ENCODE data around the gene NOX4.

DNA sequence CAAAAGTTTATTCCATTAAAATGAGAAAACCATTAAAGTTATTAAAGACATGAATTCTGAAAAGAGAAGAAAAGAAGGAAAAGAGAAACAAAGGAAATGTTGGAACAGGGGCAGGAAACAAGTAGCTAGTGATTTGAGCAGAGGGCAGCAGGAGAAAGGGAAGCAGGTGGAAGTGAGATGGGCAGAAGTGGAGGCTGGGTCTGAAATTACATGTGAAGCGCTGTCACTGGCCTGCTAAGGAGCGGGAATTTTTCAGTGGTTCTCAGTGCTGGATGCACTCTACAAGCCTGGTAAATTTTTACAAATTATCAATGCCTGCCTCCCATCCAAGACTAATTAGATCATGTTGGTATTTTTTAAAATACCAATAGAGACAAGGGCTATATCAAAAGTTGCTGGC is 48.4 kb downstream of the NOX4 start:
- no peak for TF ChIP-seq EZH2 (IDR thresholded peaks at IDR 0.05; ENCODE audit: low read depth, low read length, severe bottlenecking)
- no peak for TF ChIP-seq CBX5 (IDR thresholded peaks at IDR 0.05; ENCODE audit: low read depth, low read length)
- TF ChIP-seq, protein P1, sequence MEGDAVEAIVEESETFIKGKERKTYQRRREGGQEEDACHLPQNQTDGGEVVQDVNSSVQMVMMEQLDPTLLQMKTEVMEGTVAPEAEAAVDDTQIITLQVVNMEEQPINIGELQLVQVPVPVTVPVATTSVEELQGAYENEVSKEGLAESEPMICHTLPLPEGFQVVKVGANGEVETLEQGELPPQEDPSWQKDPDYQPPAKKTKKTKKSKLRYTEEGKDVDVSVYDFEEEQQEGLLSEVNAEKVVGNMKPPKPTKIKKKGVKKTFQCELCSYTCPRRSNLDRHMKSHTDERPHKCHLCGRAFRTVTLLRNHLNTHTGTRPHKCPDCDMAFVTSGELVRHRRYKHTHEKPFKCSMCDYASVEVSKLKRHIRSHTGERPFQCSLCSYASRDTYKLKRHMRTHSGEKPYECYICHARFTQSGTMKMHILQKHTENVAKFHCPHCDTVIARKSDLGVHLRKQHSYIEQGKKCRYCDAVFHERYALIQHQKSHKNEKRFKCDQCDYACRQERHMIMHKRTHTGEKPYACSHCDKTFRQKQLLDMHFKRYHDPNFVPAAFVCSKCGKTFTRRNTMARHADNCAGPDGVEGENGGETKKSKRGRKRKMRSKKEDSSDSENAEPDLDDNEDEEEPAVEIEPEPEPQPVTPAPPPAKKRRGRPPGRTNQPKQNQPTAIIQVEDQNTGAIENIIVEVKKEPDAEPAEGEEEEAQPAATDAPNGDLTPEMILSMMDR (IDR thresholded peaks at IDR 0.05; ENCODE audit: control extremely low read depth in 1 of 3, insufficient read depth in 1 of 3, low read depth in 1 of 3, low read length in 3 of 3) = no peak
- TF ChIP-seq CBX8 (IDR thresholded peaks at IDR 0.05; ENCODE audit: borderline replicate concordance, low read depth, low read length) = no peak

Data from H1 (cell line).